Ectodermal cell (in vitro differentiated cells): Measurements from ENCODE around the gene APLP2.

Experiments
- H3K27ac ChIP-seq: 2 replicates; pipeline ENCODE4 v1.7.0; 2013; ENCODE audit warnings: mild to moderate bottlenecking, low read depth, low read length; ENCODE audit not compliant: insufficient read depth, poor library complexity, severe bottlenecking
- H3K27me3 ChIP-seq: 2 replicates; pipeline ENCODE4 v1.7.0; 2013; ENCODE audit warnings: mild to moderate bottlenecking, low read length; ENCODE audit not compliant: insufficient read depth, control insufficient read depth, poor library complexity, severe bottlenecking
- H3K36me3 ChIP-seq: one replicate; pipeline ENCODE4 v1.7.0; 2013; ENCODE audit warnings: low read length; ENCODE audit not compliant: control insufficient read depth, insufficient read depth
- H3K4me1 ChIP-seq: one replicate; pipeline ENCODE4 v1.7.0; 2013; ENCODE audit warnings: low read length; ENCODE audit not compliant: control insufficient read depth, insufficient read depth
- H3K4me3 ChIP-seq: 2 replicates; pipeline ENCODE4 v1.7.0; 2013; ENCODE audit warnings: low read depth, low read length, control low read depth; ENCODE audit not compliant: insufficient read depth
- H3K9me3 ChIP-seq: 2 replicates; pipeline ENCODE4 v1.7.0; 2013; ENCODE audit warnings: mild to moderate bottlenecking, low read length, moderate library complexity; ENCODE audit not compliant: control insufficient read depth
- WGBS, 2 experiments: methylation state at CpG; one replicate each; pipeline ENCODE4 v1.1.7; 2013; ENCODE audit warnings: missing lambda C conversion rate in 2 of 2; 5-methylcytosine and 5-hydroxymethylcytosine counted together

The APLP2 gene

GRCh38 chr11:130110339-130111108 lies 40.8 kb downstream of the APLP2 start:
- Histone ChIP-seq H3K27ac (no peak overlapping the region), H3K27me3 (no peaks in the 10 kb centered on the region), H3K9me3 (no peaks in the 10 kb centered on the region), H3K4me1 (no peaks in the 10 kb centered on the region), H3K4me3 (no peak overlapping the region), H3K36me3 (peaks cover 15% of the 10 kb centered on the region)
- 96 to 99% methylated on average over 6 to 7 of the region's 7 CpGs for WGBS, 2 experiments

- H3K4me1 ChIP-seq, result no peaks in the 10 kb centered on the region
- 94 to 95% methylated on average over 10 of the region's 10 CpGs for WGBS, 2 experiments
- H3K27ac ChIP-seq, result no peak overlapping the region
- H3K27me3 ChIP-seq, result no peaks in the 10 kb centered on the region
- no peak overlapping the region for H3K4me3 ChIP-seq
- peaks cover 15% of the 10 kb centered on the region for H3K36me3 ChIP-seq
- no peaks in the 10 kb centered on the region for H3K9me3 ChIP-seq
Observed at GRCh38 chr11:130112071-130112830, 42.6 kb downstream of the APLP2 start.

GRCh38 chr11:130114281-130114680 lies 44.6 kb downstream of the APLP2 start:
- Histone ChIP-seq H3K9me3 (no peaks in the 10 kb centered on the region), H3K4me1 (no peaks in the 10 kb centered on the region), H3K27me3 (no peaks in the 10 kb centered on the region), H3K27ac (no peak overlapping the region), H3K4me3 (no peak overlapping the region), H3K36me3 (peaks cover 15% of the 10 kb centered on the region)
- WGBS, 2 experiments, result 94 to 98% methylated on average over 5 of the region's 5 CpGs

- 96% methylated on average over 4 of the region's 4 CpGs for WGBS, 2 experiments
- Histone ChIP-seq H3K4me1 (no peaks in the 10 kb centered on the region), H3K27me3 (no peaks in the 10 kb centered on the region), H3K9me3 (no peaks in the 10 kb centered on the region), H3K27ac (no peak overlapping the region), H3K36me3 (peaks cover 15% of the 10 kb centered on the region), H3K4me3 (no peak overlapping the region)
Observed at GRCh38 chr11:130114726-130115125, 45.0 kb downstream of the APLP2 start.

GRCh38 chr11:130115218-130115617 lies 45.5 kb downstream of the APLP2 start:
- 94 to 100% methylated on average over 2 of the region's 2 CpGs for WGBS, 2 experiments
- peaks cover 15% of the 10 kb centered on the region for H3K36me3 ChIP-seq
- no peaks in the 10 kb centered on the region for H3K4me1 ChIP-seq
- H3K27me3 ChIP-seq, result no peaks in the 10 kb centered on the region
- no peaks in the 10 kb centered on the region for H3K9me3 ChIP-seq
- no peak overlapping the region for H3K27ac ChIP-seq
- no peak overlapping the region for H3K4me3 ChIP-seq

- H3K36me3 ChIP-seq, result peaks cover 20% of the 10 kb centered on the region
- H3K27ac ChIP-seq, result no peak overlapping the region
- 92 to 100% methylated on average over 1 of the region's 2 CpGs for WGBS, 2 experiments
- no peaks in the 10 kb centered on the region for H3K9me3 ChIP-seq
- H3K4me3 ChIP-seq, result no peak overlapping the region
- H3K27me3 ChIP-seq, result no peaks in the 10 kb centered on the region
- H3K4me1 ChIP-seq, result no peaks in the 10 kb centered on the region
Observed at GRCh38 chr11:130118165-130118564, 48.5 kb downstream of the APLP2 start.

GRCh38 chr11:130118636-130119387 lies 49.1 kb downstream of the APLP2 start:
- H3K4me1 ChIP-seq, result no peaks in the 10 kb centered on the region
- no peaks in the 10 kb centered on the region for H3K9me3 ChIP-seq
- H3K36me3 ChIP-seq, result peaks cover 27% of the 10 kb centered on the region
- H3K27ac ChIP-seq, result no peak overlapping the region
- H3K27me3 ChIP-seq, result no peaks in the 10 kb centered on the region
- no peak overlapping the region for H3K4me3 ChIP-seq
- 96% methylated on average over 9 of the region's 9 CpGs for WGBS, 2 experiments

GRCh38 chr11:130120045-130120444 lies 50.4 kb downstream of the APLP2 start:
- no peaks in the 10 kb centered on the region for H3K27me3 ChIP-seq
- no peaks in the 10 kb centered on the region for H3K9me3 ChIP-seq
- H3K27ac ChIP-seq, result no peak overlapping the region
- 92 to 96% methylated on average over 4 to 5 of the region's 5 CpGs for WGBS, 2 experiments
- H3K4me1 ChIP-seq, result no peaks in the 10 kb centered on the region
- no peak overlapping the region for H3K4me3 ChIP-seq
- H3K36me3 ChIP-seq, result peaks cover 21% of the 10 kb centered on the region

- 93 to 95% methylated on average over 5 of the region's 5 CpGs for whole genome bisulfite sequencing, 2 experiments
- Histone ChIP-seq H3K4me3 (no peak overlapping the region), H3K27me3 (no peaks in the 10 kb centered on the region), H3K9me3 (no peaks in the 10 kb centered on the region), H3K36me3 (peaks cover 21% of the 10 kb centered on the region), H3K27ac (no peak overlapping the region), H3K4me1 (no peaks in the 10 kb centered on the region)
Observed at GRCh38 chr11:130121445-130121978, 51.8 kb downstream of the APLP2 start.

- no peaks in the 10 kb centered on the region for H3K27me3 ChIP-seq
- H3K9me3 ChIP-seq, result no peaks in the 10 kb centered on the region
- WGBS, 2 experiments, result 96% methylated on average over 7 of the region's 7 CpGs
- no peak overlapping the region for H3K27ac ChIP-seq
- H3K36me3 ChIP-seq, result peaks cover 23% of the 10 kb centered on the region
- H3K4me3 ChIP-seq, result no peak overlapping the region
- no peaks in the 10 kb centered on the region for H3K4me1 ChIP-seq
Observed at GRCh38 chr11:130122141-130122575, 52.5 kb downstream of the APLP2 start.
